Transverse colon (tissue), 4 donors: ENCODE measurements around the gene AGAP1.

Source experiments
- CTCF ChIP-seq, 5 experiments: fragments of 200-600 bp in 3 of 5; fragments of 450-650 bp in 2 of 5; sonication (generic) in 3 of 5; IDR thresholded peaks; 1 replicate in 2 of 5; 2 replicates in 3 of 5; pipeline ENCODE4 v1.5.1; 2016 to 2017; ENCODE audit warnings: antibody characterized with exemption in 5 of 5, inconsistent platforms in 3 of 5, mild to moderate bottlenecking in 2 of 5, moderate library complexity in 1 of 5
- POLR2AphosphoS5 ChIP-seq, 3 donors: sonication (generic); formaldehyde crosslinking; IDR thresholded peaks; one replicate each; pipeline ENCODE4 v1.6.1; 2016; ENCODE audit warnings: antibody characterized with exemption in 3 of 3

GRCh38 chr2:235699576-235699975, 205.7 kb downstream of the AGAP1 start:
- TF ChIP-seq CTCF (IDR thresholded peaks at IDR 0.05) (no peak), POLR2AphosphoS5 (IDR thresholded peaks at IDR 0.05) (no peak)
